HepG2 (cell line): ENCODE measurements around the gene MAPK8IP1. TPM values are rescaled to one million over a fixed set of nuclear protein-coding genes. Genes with fewer than 3 reads are reported as not detected.

Source experiments
- AGO1 ChIP-seq: fragments of 200-400 bp; formaldehyde crosslinking; IDR thresholded peaks from 2 replicates; pipeline ENCODE4 v1.6.1; 2017; ENCODE audit warnings: mild to moderate bottlenecking, low read depth, low read length, moderate library complexity; ENCODE audit not compliant: poor library complexity, severe bottlenecking
- ARNTL ChIP-seq: sonication (generic); formaldehyde crosslinking; IDR thresholded peaks from 2 replicates; pipeline ENCODE4 v1.4.0; 2020; ENCODE audit warnings: mild to moderate bottlenecking, missing genetic modification reagents
- CCDC6 ChIP-seq: sonication (generic); formaldehyde crosslinking; IDR thresholded peaks from 2 replicates; pipeline ENCODE4 v1.8.1; 2022; ENCODE audit warnings: mild to moderate bottlenecking, missing genetic modification reagents, moderate library complexity
- FOXA1 ChIP-seq, 2 experiments: fragments of 450-650 bp in 1 of 2; sonication (generic) in 1 of 2; formaldehyde crosslinking in 1 of 2; IDR thresholded peaks; 2 replicates each; pipeline versions ENCODE4 v1.4.0 to v1.6.1; 2016 to 2020; ENCODE audit warnings: missing genetic modification reagents in 1 of 2
- FOXO1 ChIP-seq: sonication (generic); formaldehyde crosslinking; IDR thresholded peaks from 2 replicates; pipeline ENCODE4 v1.4.0; 2020; ENCODE audit warnings: missing genetic modification reagents
- GABPB1 ChIP-seq: IDR thresholded peaks from 2 replicates; pipeline ENCODE4 v1.6.1; 2016; ENCODE audit warnings: mild to moderate bottlenecking, missing genetic modification reagents, moderate library complexity, missing compliant biosample characterization
- HOXD1 ChIP-seq: sonication (generic); formaldehyde crosslinking; IDR thresholded peaks from 2 replicates; pipeline ENCODE4 v1.5.0; 2020; ENCODE audit warnings: missing genetic modification reagents
- JUN ChIP-seq: sonication (generic); formaldehyde crosslinking; IDR thresholded peaks from 2 replicates; pipeline ENCODE4 v1.4.0; 2020; ENCODE audit warnings: mild to moderate bottlenecking, missing genetic modification reagents
- NR1H2 ChIP-seq: sonication (generic); formaldehyde crosslinking; IDR thresholded peaks from 2 replicates; pipeline ENCODE4 v1.8.1; 2022; ENCODE audit warnings: low read depth, missing genetic modification reagents, borderline replicate concordance
- NR2C2 ChIP-seq: sonication (generic); formaldehyde crosslinking; IDR thresholded peaks from 2 replicates; pipeline ENCODE4 v1.4.0; 2020; ENCODE audit warnings: missing genetic modification reagents, mild to moderate bottlenecking, moderate library complexity, borderline replicate concordance
- SETDB1 ChIP-seq: sonication (generic); formaldehyde crosslinking; IDR thresholded peaks from 2 replicates; pipeline ENCODE4 v1.5.1; 2020; ENCODE audit warnings: missing genetic modification reagents, mild to moderate bottlenecking, borderline replicate concordance
- SMYD3 ChIP-seq: sonication (generic); formaldehyde crosslinking; IDR thresholded peaks from 2 replicates; pipeline ENCODE4 v1.8.1; 2023; ENCODE audit warnings: mild to moderate bottlenecking, missing genetic modification reagents
- SP5 ChIP-seq: IDR thresholded peaks from 2 replicates; pipeline ENCODE4 v1.6.1; 2016; ENCODE audit warnings: low read depth, borderline replicate concordance
- WIZ ChIP-seq: sonication (generic); formaldehyde crosslinking; IDR thresholded peaks from 2 replicates; pipeline ENCODE4 v1.5.1; 2020; ENCODE audit warnings: mild to moderate bottlenecking, missing genetic modification reagents
- ZBTB3 ChIP-seq: sonication (generic); formaldehyde crosslinking; IDR thresholded peaks from 2 replicates; pipeline ENCODE4 v1.4.0; 2020; ENCODE audit warnings: low read depth, mild to moderate bottlenecking, moderate library complexity, missing genetic modification reagents, borderline replicate concordance
- ZC3H13 ChIP-seq: sonication (generic); formaldehyde crosslinking; IDR thresholded peaks from 2 replicates; pipeline ENCODE4 v1.8.1; 2023; ENCODE audit warnings: mild to moderate bottlenecking, missing genetic modification reagents, moderate library complexity
- ZFX ChIP-seq: sonication (generic); formaldehyde crosslinking; IDR thresholded peaks from 2 replicates; pipeline ENCODE4 v1.4.0; 2020; ENCODE audit warnings: mild to moderate bottlenecking, low read depth, missing genetic modification reagents, moderate library complexity
- ZNF557 ChIP-seq: sonication (generic); formaldehyde crosslinking; IDR thresholded peaks from 2 replicates; pipeline ENCODE4 v1.4.0; 2020; ENCODE audit warnings: missing genetic modification reagents
- ZNF605 ChIP-seq: sonication (generic); formaldehyde crosslinking; IDR thresholded peaks from 2 replicates; pipeline ENCODE4 v1.8.0; 2022; ENCODE audit warnings: mild to moderate bottlenecking, missing genetic modification reagents
- polyA plus RNA-seq, 8 experiments: library from polyadenylated mRNA; depleted of rRNA in 3 of 8; stranded (reverse) in 7 of 8; unstranded in 1 of 8; fragments of >200 nt; fragmentation: Illumina TruSeq in 4 of 8; extraction: Trizol in 4 of 8; gene quantifications; 2 replicates each; pipeline versions ENCODE4 v1.2.1 to v1.2.3, GENCODE V29; 2011 to 2016; ENCODE audit warnings: low read depth in 4 of 8, missing spikeins in 1 of 8, mixed read lengths in 1 of 8; ENCODE audit not compliant: insufficient read depth in 1 of 8
- total RNA-seq, 5 experiments: library from RNA; depleted of rRNA; stranded (reverse); fragments of >200 nt; fragmentation: Illumina TruSeq; extraction: Trizol; gene quantifications; 2 replicates each; pipeline ENCODE4 v1.2.3, GENCODE V29; 2016; ENCODE audit warnings: low read depth in 1 of 5
- TF ChIP-seq, protein P1 (sequence below): sonication (generic); formaldehyde crosslinking; IDR thresholded peaks from 2 replicates; pipeline ENCODE4 v1.4.0; 2020; ENCODE audit warnings: missing genetic modification reagents, borderline replicate concordance
- TF ChIP-seq, protein P2 (sequence below): sonication (generic); formaldehyde crosslinking; IDR thresholded peaks from 2 replicates; pipeline ENCODE4 v1.5.0; 2020; ENCODE audit warnings: missing genetic modification reagents
- TF ChIP-seq, protein P3 (sequence below): sonication (generic); formaldehyde crosslinking; IDR thresholded peaks from 2 replicates; pipeline ENCODE4 v1.4.0; 2020; ENCODE audit warnings: missing genetic modification reagents, borderline replicate concordance
- TF ChIP-seq, protein P4 (sequence below): sonication (generic); formaldehyde crosslinking; IDR thresholded peaks from 2 replicates; pipeline ENCODE4 v1.5.0; 2020; ENCODE audit warnings: mild to moderate bottlenecking, missing genetic modification reagents

MAPK8IP1 gene
- total and polyA plus RNA-seq, 2 of the 13 experiments (the other 11 are each of a cell fraction or from before 2014, with no cell fraction given), result 2.2 to 4.2 TPM

DNA sequence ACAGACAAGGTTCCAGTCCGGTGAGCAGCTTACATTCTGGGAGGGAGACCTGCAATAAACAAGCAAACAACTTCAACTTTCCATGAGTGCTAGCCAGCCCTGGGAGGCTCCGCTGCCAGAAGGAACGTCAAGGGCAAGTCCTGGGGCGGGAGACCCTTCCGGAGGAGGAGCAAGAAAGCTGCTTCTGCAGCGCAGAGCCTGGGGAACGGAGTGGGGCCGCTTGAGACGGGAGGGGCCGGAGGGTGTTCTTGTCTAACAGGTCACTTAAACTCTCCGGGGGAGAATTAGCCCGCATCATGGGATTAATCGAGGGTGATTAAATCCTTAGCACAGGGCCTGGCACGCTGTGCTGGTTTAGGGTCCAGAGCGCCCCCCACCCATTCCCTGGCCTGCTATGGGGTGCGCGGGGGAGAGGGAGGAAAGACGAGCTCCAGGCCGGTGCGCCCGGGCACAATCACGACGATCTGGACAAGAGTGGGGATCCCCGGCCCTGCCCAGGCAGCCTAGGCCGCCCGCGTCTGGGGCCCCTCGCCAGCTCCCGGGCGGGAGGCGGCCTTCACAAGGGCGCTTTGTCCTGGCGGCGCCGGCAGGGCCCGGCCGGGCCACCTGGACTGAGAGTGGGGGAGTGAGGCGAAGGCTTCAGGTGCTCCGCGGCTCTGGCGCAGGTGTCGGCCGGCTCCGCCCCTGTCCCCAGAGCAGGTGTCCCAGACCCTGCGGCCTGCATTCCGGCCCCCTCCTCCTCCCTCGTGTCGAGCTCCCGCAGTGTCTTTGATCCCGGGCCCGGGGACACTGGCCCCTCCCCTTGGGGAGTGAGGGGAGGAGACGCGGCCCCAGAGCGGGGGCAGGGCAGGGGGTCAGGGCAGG lies 36.3 kb downstream of the MAPK8IP1 start (continued):
- no peak for TF ChIP-seq NR1H2 (CRISPR knock-in tag)
- no peak for TF ChIP-seq ZBTB3
- no peak for TF ChIP-seq CCDC6 (CRISPR knock-in tag)
- TF ChIP-seq ZNF557, result 0 out of 2 replicates have a peak, but pooled peaks have one; percentile 41
- TF ChIP-seq, protein P1, sequence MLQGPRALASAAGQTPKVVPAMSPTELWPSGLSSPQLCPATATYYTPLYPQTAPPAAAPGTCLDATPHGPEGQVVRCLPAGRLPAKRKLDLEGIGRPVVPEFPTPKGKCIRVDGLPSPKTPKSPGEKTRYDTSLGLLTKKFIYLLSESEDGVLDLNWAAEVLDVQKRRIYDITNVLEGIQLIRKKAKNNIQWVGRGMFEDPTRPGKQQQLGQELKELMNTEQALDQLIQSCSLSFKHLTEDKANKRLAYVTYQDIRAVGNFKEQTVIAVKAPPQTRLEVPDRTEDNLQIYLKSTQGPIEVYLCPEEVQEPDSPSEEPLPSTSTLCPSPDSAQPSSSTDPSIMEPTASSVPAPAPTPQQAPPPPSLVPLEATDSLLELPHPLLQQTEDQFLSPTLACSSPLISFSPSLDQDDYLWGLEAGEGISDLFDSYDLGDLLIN, result 0 out of 2 replicates have a peak, but pooled peaks have one; percentile 26
- TF ChIP-seq, protein P2, sequence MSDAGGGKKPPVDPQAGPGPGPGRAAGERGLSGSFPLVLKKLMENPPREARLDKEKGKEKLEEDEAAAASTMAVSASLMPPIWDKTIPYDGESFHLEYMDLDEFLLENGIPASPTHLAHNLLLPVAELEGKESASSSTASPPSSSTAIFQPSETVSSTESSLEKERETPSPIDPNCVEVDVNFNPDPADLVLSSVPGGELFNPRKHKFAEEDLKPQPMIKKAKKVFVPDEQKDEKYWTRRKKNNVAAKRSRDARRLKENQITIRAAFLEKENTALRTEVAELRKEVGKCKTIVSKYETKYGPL (CRISPR knock-in tag), result 0 out of 2 replicates have a peak, but pooled peaks have one; percentile 19
- TF ChIP-seq HOXD1 (CRISPR knock-in tag), result peak; percentile 41; the same call in 1 of the 2 replicates
- TF ChIP-seq SETDB1, result no peak
- peak; percentile 62; the same call in 1 of the 2 replicates for TF ChIP-seq GABPB1 (CRISPR knock-in tag)
- TF ChIP-seq, protein P3, sequence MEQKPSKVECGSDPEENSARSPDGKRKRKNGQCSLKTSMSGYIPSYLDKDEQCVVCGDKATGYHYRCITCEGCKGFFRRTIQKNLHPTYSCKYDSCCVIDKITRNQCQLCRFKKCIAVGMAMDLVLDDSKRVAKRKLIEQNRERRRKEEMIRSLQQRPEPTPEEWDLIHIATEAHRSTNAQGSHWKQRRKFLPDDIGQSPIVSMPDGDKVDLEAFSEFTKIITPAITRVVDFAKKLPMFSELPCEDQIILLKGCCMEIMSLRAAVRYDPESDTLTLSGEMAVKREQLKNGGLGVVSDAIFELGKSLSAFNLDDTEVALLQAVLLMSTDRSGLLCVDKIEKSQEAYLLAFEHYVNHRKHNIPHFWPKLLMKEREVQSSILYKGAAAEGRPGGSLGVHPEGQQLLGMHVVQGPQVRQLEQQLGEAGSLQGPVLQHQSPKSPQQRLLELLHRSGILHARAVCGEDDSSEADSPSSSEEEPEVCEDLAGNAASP (CRISPR knock-in tag), result peak; percentile 83; the same call in 1 of the 2 replicates
- TF ChIP-seq, protein P4, sequence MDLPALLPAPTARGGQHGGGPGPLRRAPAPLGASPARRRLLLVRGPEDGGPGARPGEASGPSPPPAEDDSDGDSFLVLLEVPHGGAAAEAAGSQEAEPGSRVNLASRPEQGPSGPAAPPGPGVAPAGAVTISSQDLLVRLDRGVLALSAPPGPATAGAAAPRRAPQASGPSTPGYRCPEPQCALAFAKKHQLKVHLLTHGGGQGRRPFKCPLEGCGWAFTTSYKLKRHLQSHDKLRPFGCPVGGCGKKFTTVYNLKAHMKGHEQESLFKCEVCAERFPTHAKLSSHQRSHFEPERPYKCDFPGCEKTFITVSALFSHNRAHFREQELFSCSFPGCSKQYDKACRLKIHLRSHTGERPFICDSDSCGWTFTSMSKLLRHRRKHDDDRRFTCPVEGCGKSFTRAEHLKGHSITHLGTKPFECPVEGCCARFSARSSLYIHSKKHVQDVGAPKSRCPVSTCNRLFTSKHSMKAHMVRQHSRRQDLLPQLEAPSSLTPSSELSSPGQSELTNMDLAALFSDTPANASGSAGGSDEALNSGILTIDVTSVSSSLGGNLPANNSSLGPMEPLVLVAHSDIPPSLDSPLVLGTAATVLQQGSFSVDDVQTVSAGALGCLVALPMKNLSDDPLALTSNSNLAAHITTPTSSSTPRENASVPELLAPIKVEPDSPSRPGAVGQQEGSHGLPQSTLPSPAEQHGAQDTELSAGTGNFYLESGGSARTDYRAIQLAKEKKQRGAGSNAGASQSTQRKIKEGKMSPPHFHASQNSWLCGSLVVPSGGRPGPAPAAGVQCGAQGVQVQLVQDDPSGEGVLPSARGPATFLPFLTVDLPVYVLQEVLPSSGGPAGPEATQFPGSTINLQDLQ (CRISPR knock-in tag), result peak; percentile 68; the same call in 1 of the 2 replicates
- 0 out of 2 replicates have a peak, but pooled peaks have one; percentile 27 for TF ChIP-seq NR2C2 (CRISPR knock-in tag)
- TF ChIP-seq ZNF605 (CRISPR knock-in tag), result 0 out of 2 replicates have a peak, but pooled peaks have one; percentile 31
- TF ChIP-seq FOXO1 (CRISPR knock-in tag), result no peak
- 0 out of 2 replicates have a peak, but pooled peaks have one; percentile 49 for TF ChIP-seq ARNTL (CRISPR knock-in tag)
- 0 out of 2 replicates have a peak, but pooled peaks have one; percentile 23 for TF ChIP-seq WIZ (CRISPR knock-in tag)
- no peak for TF ChIP-seq ZC3H13 (CRISPR knock-in tag)
- peak; percentile 21 for TF ChIP-seq AGO1
- TF ChIP-seq FOXA1 (IDR thresholded peaks at IDR 0.05), result no peak
- TF ChIP-seq FOXA1 (CRISPR knock-in tag; IDR thresholded peaks at IDR 0.05), result no peak
- TF ChIP-seq SMYD3 (CRISPR knock-in tag), result no peak
- TF ChIP-seq ZFX (CRISPR knock-in tag), result peak; percentile 92
- TF ChIP-seq JUN (CRISPR knock-in tag), result peak; percentile 57; the same call in 1 of the 2 replicates
- TF ChIP-seq SP5 (CRISPR knock-in tag), result peak; percentile 69; the same call in 1 of the 2 replicates
